ENCODE measurements around the gene PYGM. TPM values are rescaled to one million over a fixed set of nuclear protein-coding genes. Genes with fewer than 3 reads are reported as not detected.

Gene PYGM
- polyA plus RNA-seq, 3 donors, result 2.1 to 3.2 (median 2.4) TPM

- no peak for DNase-seq (ENCODE audit: extremely low read depth in 1 of 11, low read depth in 9 of 11, low spot score in 4 of 11)
These were observed 33.7 kb upstream of the PYGM start for GRCh38 chr11:64793271-64794160.

- no peak for DNase-seq (ENCODE audit: extremely low read depth in 1 of 11, low read depth in 9 of 11, low spot score in 4 of 11)
These were observed 32.7 kb upstream of the PYGM start for GRCh38 chr11:64792482-64792881.

GRCh38 chr11:64791781-64792291, 32.1 kb upstream of the PYGM start:
- no peak for DNase-seq (ENCODE audit: extremely low read depth in 1 of 11, low read depth in 9 of 11, low spot score in 4 of 11)

GRCh38 chr11:64790205-64791095, 30.7 kb upstream of the PYGM start:
- no peak for DNase-seq (ENCODE audit: extremely low read depth in 1 of 11, low read depth in 9 of 11, low spot score in 4 of 11)

- DNase-seq (ENCODE audit: extremely low read depth in 1 of 11, low read depth in 9 of 11, low spot score in 4 of 11), result no peak
These were observed 29.8 kb upstream of the PYGM start for GRCh38 chr11:64789331-64790204.

- DNase-seq (ENCODE audit: extremely low read depth in 1 of 11, low read depth in 9 of 11, low spot score in 4 of 11), result no peak
These were observed 28.8 kb upstream of the PYGM start for GRCh38 chr11:64788321-64789215.

- peak in 2 of 11 donors; percentile 29 to 30 for DNase-seq (ENCODE audit: extremely low read depth in 1 of 11, low read depth in 9 of 11, low spot score in 4 of 11)
These were observed 27.9 kb upstream of the PYGM start for GRCh38 chr11:64787526-64788320.

GRCh38 chr11:64786308-64786707, 26.5 kb upstream of the PYGM start:
- no peak for DNase-seq (ENCODE audit: extremely low read depth in 1 of 11, low read depth in 9 of 11, low spot score in 4 of 11)

- DNase-seq (ENCODE audit: extremely low read depth in 1 of 11, low read depth in 9 of 11, low spot score in 4 of 11), result no peak
These were observed 25.2 kb upstream of the PYGM start for GRCh38 chr11:64784813-64785581.

- DNase-seq (ENCODE audit: extremely low read depth in 1 of 11, low read depth in 9 of 11, low spot score in 4 of 11), result peak; percentile 99 to 100 (median 100)
These were observed 18.9 kb upstream of the PYGM start, which contains the start of gene SF1 for GRCh38 chr11:64778473-64779298. TSS of gene SF1 (minus strand) at chr11:64778542. CDS start at chr11:64778392, 150 bp downstream.

GRCh38 chr11:64778223-64778472, 18.4 kb upstream of the PYGM start:
- DNase-seq (ENCODE audit: extremely low read depth in 1 of 11, low read depth in 9 of 11, low spot score in 4 of 11), result no peak

- peak in 9 of 11 donors; percentile 70 to 85 (median 81) for DNase-seq (ENCODE audit: extremely low read depth in 1 of 11, low read depth in 9 of 11, low spot score in 4 of 11)
These were observed 17.9 kb upstream of the PYGM start for GRCh38 chr11:64777449-64778222.

- DNase-seq (ENCODE audit: extremely low read depth in 1 of 11, low read depth in 9 of 11, low spot score in 4 of 11), result no peak
These were observed 17.1 kb upstream of the PYGM start for GRCh38 chr11:64776875-64777274.

- no peak for DNase-seq (ENCODE audit: extremely low read depth in 1 of 11, low read depth in 9 of 11, low spot score in 4 of 11)
These were observed 16.7 kb upstream of the PYGM start for GRCh38 chr11:64776425-64776824.

GRCh38 chr11:64774144-64774543, 14.4 kb upstream of the PYGM start:
- no peak for DNase-seq (ENCODE audit: extremely low read depth in 1 of 11, low read depth in 9 of 11, low spot score in 4 of 11)

All from renal cortex interstitium (tissue), 11 donors.